OCI-LY3 (cell line): Measurements from ENCODE around the gene SCD5.

ENCODE experiments used
- H2AFZ ChIP-seq: fragments of 200-600, 300-600 bp; shearing (Covaris generic); 2 replicates; pipeline ENCODE4 v1.6.0; 2014; ENCODE audit warnings: antibody characterized with exemption, low read depth, low read length
- H3K27ac ChIP-seq: fragments of 200-600, 300-600 bp; sonication (generic); 2 replicates; pipeline ENCODE4 v1.5.1; 2014; ENCODE audit warnings: mild to moderate bottlenecking, low read length, moderate library complexity, mixed read lengths
- H3K27me3 ChIP-seq: fragments of 200-600, 300-600 bp; sonication (generic); 2 replicates; pipeline ENCODE4 v1.6.1; 2014; ENCODE audit warnings: low read depth, low read length, mixed read lengths
- H3K36me3 ChIP-seq: fragments of 200-600, 300-600 bp; sonication (generic); replicated peaks from 2 replicates; pipeline ENCODE3; 2014; ENCODE audit warnings: low read depth, low read length, mixed read lengths
- H3K4me1 ChIP-seq: fragments of 300-600, 200-600 bp; sonication (generic); 2 replicates; pipeline ENCODE4 v1.6.1; 2014; ENCODE audit warnings: low read length, mixed read lengths
- H3K4me2 ChIP-seq: fragments of 200-600, 300-600 bp; sonication (generic); 2 replicates; pipeline ENCODE4 v1.6.1; 2014; ENCODE audit warnings: low read length, mixed read lengths
- H3K4me3 ChIP-seq: fragments of 300-600, 200-600 bp; sonication (generic); 2 replicates; pipeline ENCODE4 v1.5.1; 2014; ENCODE audit warnings: antibody characterized with exemption, mild to moderate bottlenecking, low read length, moderate library complexity
- H3K79me2 ChIP-seq: fragments of 300-600, 200-600 bp; shearing (Covaris generic); 2 replicates; pipeline ENCODE4 v1.6.1; 2014; ENCODE audit warnings: mild to moderate bottlenecking, low read length, mixed read lengths
- H3K9ac ChIP-seq: fragments of 300-600, 200-600 bp; shearing (Covaris generic); 2 replicates; pipeline ENCODE4 v1.6.0; 2014; ENCODE audit warnings: mild to moderate bottlenecking, low read length, moderate library complexity
- H3K9me3 ChIP-seq: fragments of 200-600, 300-600 bp; shearing (Covaris generic); 2 replicates; pipeline ENCODE4 v1.6.1; 2014; ENCODE audit warnings: low read length, mixed read lengths; ENCODE audit not compliant: insufficient read depth
- H4K20me1 ChIP-seq: fragments of 200-600, 300-600 bp; sonication (generic); 2 replicates; pipeline ENCODE4 v1.6.1; 2016; ENCODE audit warnings: low read length, mixed read lengths; ENCODE audit not compliant: insufficient read depth
- CTCF ChIP-seq: fragments of 200-600, 300-600 bp; sonication (generic); IDR thresholded peaks from 2 replicates; pipeline ENCODE4 v1.5.1; 2014; ENCODE audit warnings: antibody characterized with exemption, low read length, low read depth
- EZH2phosphoT487 ChIP-seq: fragments of 200-600 bp; shearing (Covaris generic); IDR thresholded peaks from 2 replicates; pipeline ENCODE4 v1.6.1; 2018; ENCODE audit warnings: antibody characterized with exemption, mixed run types, low read depth

Gene SCD5

GRCh38 chr4:82704156-82704555, 94.4 kb downstream of the SCD5 start:
- H3K27me3 ChIP-seq, result no peaks in the 10 kb centered on the region
- no peak overlapping the region for H3K4me3 ChIP-seq
- H3K79me2 ChIP-seq, result no peaks in the 10 kb centered on the region
- TF ChIP-seq EZH2phosphoT487, result no peak
- no peak for TF ChIP-seq CTCF
- H3K9me3 ChIP-seq, result no peaks in the 10 kb centered on the region
- no peak overlapping the region for H2AFZ ChIP-seq
- no peak overlapping the region for H3K27ac ChIP-seq
- no peak overlapping the region for H3K4me2 ChIP-seq
- H3K36me3 ChIP-seq, result no peaks in the 10 kb centered on the region
- no peaks in the 10 kb centered on the region for H4K20me1 ChIP-seq
- H3K9ac ChIP-seq, result no peak overlapping the region
- H3K4me1 ChIP-seq, result peaks cover 5% of the 10 kb centered on the region; the same call in 1 of the 2 replicates

DNA sequence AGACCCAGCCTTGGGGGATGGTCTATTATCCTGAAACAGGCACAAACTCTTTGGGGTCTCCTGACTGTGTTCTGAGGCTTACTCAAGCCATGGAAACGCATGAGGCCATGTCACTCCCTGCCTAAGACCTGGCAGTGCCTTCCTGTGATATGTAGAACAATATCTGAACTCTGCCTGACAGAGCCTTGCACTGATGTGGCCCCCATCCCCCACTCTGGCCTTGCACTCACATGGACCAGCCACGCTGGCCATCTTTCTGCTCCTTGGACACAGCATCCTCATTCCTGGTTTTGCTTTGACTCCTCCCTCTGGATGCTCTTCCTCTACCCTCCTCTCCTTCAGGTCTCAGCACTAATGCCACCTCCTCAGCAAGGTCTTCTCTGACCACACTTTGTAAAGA, 100.2 kb downstream of the SCD5 start:
- Histone ChIP-seq H3K79me2 (no peaks in the 10 kb centered on the region), H3K4me3 (no peak overlapping the region), H2AFZ (no peak overlapping the region), H3K27ac (no peak overlapping the region), H3K4me2 (no peak overlapping the region), H3K9me3 (no peaks in the 10 kb centered on the region), H3K27me3 (no peaks in the 10 kb centered on the region), H3K9ac (no peak overlapping the region), H3K4me1 (peaks cover 3% of the 10 kb centered on the region; the same call in 1 of the 2 replicates), H4K20me1 (no peaks in the 10 kb centered on the region), H3K36me3 (no peaks in the 10 kb centered on the region)
- no peak for TF ChIP-seq CTCF
- TF ChIP-seq EZH2phosphoT487, result no peak

DNA sequence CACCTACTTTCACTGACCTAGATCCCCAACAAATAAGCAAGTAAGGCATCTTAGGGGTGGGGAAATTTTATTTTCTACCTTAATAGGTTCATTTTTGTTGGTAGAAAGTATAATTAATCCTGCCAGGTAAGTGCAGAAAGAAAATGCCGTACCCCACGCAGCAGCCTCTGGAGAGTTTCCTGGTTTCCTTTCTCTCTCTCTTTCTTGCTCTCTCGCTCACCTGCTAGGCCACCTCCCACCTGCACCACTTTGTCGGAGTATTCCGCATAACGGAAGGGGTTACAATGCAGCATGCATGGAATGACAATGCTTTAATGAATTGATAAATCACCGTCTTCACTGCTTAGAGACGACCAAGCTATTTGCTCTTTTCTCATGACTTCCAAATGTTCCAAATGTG, 101.0 kb downstream of the SCD5 start:
- TF ChIP-seq EZH2phosphoT487, result no peak
- no peak for TF ChIP-seq CTCF
- no peaks in the 10 kb centered on the region for H4K20me1 ChIP-seq
- no peak overlapping the region for H3K27ac ChIP-seq
- H3K9me3 ChIP-seq, result no peaks in the 10 kb centered on the region
- peaks cover 3% of the 10 kb centered on the region for H3K4me1 ChIP-seq
- H3K27me3 ChIP-seq, result no peaks in the 10 kb centered on the region
- no peak overlapping the region for H3K9ac ChIP-seq
- H3K4me3 ChIP-seq, result no peak overlapping the region
- H3K36me3 ChIP-seq, result no peaks in the 10 kb centered on the region
- H3K4me2 ChIP-seq, result no peak overlapping the region
- H2AFZ ChIP-seq, result no peak overlapping the region
- no peaks in the 10 kb centered on the region for H3K79me2 ChIP-seq

DNA sequence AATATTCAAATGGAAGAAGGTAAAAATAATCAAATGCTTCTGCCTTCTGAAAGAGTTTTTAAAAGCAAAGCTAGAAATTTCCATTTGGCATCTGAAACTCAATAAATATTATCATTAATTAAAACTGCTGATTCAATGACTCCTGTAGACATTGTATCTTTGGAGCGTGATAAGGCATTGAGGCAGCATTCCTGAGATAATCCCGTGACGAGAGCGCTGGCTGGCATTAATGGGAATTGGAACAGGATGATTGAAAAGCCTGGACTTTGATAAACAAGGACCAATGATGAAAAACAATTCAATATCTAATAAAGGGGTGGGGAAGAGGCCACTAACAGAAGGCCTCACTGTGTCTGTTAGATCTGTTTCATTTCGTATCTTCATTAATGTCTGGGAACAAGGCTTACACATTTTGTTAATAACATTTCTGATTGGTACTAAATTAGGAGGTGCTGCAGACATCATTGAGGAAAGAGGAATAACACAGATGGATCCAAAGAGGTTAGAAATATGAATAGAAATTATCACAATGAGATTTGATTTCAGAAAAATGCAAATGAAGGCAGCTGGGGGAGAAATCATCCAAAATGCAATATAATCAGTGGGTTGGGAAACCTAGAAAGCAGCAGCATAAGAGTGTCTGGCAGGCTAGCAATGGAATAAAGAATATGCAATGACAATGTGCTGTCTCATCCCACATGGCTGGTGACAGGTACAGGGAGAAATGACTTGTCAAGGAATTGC, 102.3 kb downstream of the SCD5 start:
- no peaks in the 10 kb centered on the region for H4K20me1 ChIP-seq
- H3K27me3 ChIP-seq, result no peaks in the 10 kb centered on the region
- no peaks in the 10 kb centered on the region for H3K36me3 ChIP-seq
- no peak overlapping the region for H2AFZ ChIP-seq
- no peaks in the 10 kb centered on the region for H3K79me2 ChIP-seq
- no peak overlapping the region for H3K4me2 ChIP-seq
- no peak for TF ChIP-seq EZH2phosphoT487
- no peak for TF ChIP-seq CTCF
- H3K27ac ChIP-seq, result no peak overlapping the region
- no peak overlapping the region for H3K9ac ChIP-seq
- H3K4me3 ChIP-seq, result no peak overlapping the region
- no peaks in the 10 kb centered on the region for H3K9me3 ChIP-seq
- H3K4me1 ChIP-seq, result peaks cover 7% of the 10 kb centered on the region
